NCI-H69 (cell line): ENCODE data around the gene AKAP8L.

Source experiments
- DNase-seq: peaks from one replicate; lab custom pipeline; 2025; lab: John Stamatoyannopoulos, UW

The AKAP8L gene

GRCh38 chr19:15418579-15419412 is at the start of gene AKAP8L:
AKAP8L (minus strand) TSS chr19:15418988; CDS start chr19:15418923, 65 bp downstream.
- peak; percentile 100 for DNase-seq

GRCh38 chr19:15467734-15468214 is 49.0 kb upstream of the AKAP8L start:
- no peak for DNase-seq

- no peak for DNase-seq
Measured at GRCh38 chr19:15466851-15467733, 48.3 kb upstream of the AKAP8L start.

- no peak for DNase-seq
Measured at GRCh38 chr19:15464394-15465385, 45.9 kb upstream of the AKAP8L start, which contains the start of gene RASAL3. RASAL3 (minus strand) TSS chr19:15464544; CDS start chr19:15464358, 186 bp downstream.

- no peak for DNase-seq
Measured at GRCh38 chr19:15463861-15464371, 45.1 kb upstream of the AKAP8L start.

GRCh38 chr19:15461694-15462093 is 42.9 kb upstream of the AKAP8L start:
- DNase-seq, result no peak

GRCh38 chr19:15457701-15458484 is 39.1 kb upstream of the AKAP8L start:
- DNase-seq, result peak; percentile 32

GRCh38 chr19:15456871-15457700 is 38.3 kb upstream of the AKAP8L start:
- peak; percentile 84 for DNase-seq

GRCh38 chr19:15456441-15456840 is 37.7 kb upstream of the AKAP8L start:
- no peak for DNase-seq

- DNase-seq, result no peak
Measured at GRCh38 chr19:15455996-15456395, 37.2 kb upstream of the AKAP8L start.

- DNase-seq, result no peak
Measured at GRCh38 chr19:15453906-15454860, 35.4 kb upstream of the AKAP8L start.

GRCh38 chr19:15453091-15453578 is 34.3 kb upstream of the AKAP8L start:
- no peak for DNase-seq

- peak; percentile 70 for DNase-seq
Measured at GRCh38 chr19:15452111-15453047, 33.6 kb upstream of the AKAP8L start.

- no peak for DNase-seq
Measured at GRCh38 chr19:15450528-15450890, 31.7 kb upstream of the AKAP8L start.

- peak; percentile 82 for DNase-seq
Measured at GRCh38 chr19:15449620-15450527, 31.1 kb upstream of the AKAP8L start, which contains the start of gene WIZ. WIZ (minus strand) TSS chr19:15449956; CDS start chr19:15448307, 1,649 bp downstream.
